GM12891 (cell line): ENCODE measurements around the gene EPHX1.

Experiments used
- PAX5 ChIP-seq: IDR thresholded peaks from 2 replicates; pipeline ENCODE4 v1.6.1; 2011; ENCODE audit warnings: low read length, moderate library complexity, mild to moderate bottlenecking; ENCODE audit not compliant: insufficient read depth, severe bottlenecking
- POLR2A ChIP-seq: IDR thresholded peaks from 2 replicates; pipeline ENCODE4 v1.6.1; 2011; ENCODE audit warnings: low read depth, low read length, control low read depth
- POLR2AphosphoS5 ChIP-seq: IDR thresholded peaks from 2 replicates; pipeline ENCODE4 v1.6.1; 2011; ENCODE audit warnings: low read depth, low read length, control low read depth
- POU2F2 ChIP-seq: IDR thresholded peaks from 2 replicates; pipeline ENCODE4 v1.6.1; 2011; ENCODE audit warnings: low read depth, mild to moderate bottlenecking, control low read depth, low read length, moderate library complexity
- SPI1 ChIP-seq: IDR thresholded peaks from 2 replicates; pipeline ENCODE4 v1.6.1; 2011; ENCODE audit warnings: low read depth, low read length, control low read depth
- TAF1 ChIP-seq: IDR thresholded peaks from 2 replicates; pipeline ENCODE4 v1.6.1; 2011; ENCODE audit warnings: low read depth, low read length, control low read depth

GRCh38 chr1:225860107-225860506, 50.2 kb downstream of the EPHX1 start:
- TF ChIP-seq POLR2AphosphoS5 (no peak), POLR2A (no peak), POU2F2 (no peak), PAX5 (no peak), SPI1 (no peak), TAF1 (no peak)
